ENCODE results near the gene TNNI3K.

TNNI3K gene

DNA sequence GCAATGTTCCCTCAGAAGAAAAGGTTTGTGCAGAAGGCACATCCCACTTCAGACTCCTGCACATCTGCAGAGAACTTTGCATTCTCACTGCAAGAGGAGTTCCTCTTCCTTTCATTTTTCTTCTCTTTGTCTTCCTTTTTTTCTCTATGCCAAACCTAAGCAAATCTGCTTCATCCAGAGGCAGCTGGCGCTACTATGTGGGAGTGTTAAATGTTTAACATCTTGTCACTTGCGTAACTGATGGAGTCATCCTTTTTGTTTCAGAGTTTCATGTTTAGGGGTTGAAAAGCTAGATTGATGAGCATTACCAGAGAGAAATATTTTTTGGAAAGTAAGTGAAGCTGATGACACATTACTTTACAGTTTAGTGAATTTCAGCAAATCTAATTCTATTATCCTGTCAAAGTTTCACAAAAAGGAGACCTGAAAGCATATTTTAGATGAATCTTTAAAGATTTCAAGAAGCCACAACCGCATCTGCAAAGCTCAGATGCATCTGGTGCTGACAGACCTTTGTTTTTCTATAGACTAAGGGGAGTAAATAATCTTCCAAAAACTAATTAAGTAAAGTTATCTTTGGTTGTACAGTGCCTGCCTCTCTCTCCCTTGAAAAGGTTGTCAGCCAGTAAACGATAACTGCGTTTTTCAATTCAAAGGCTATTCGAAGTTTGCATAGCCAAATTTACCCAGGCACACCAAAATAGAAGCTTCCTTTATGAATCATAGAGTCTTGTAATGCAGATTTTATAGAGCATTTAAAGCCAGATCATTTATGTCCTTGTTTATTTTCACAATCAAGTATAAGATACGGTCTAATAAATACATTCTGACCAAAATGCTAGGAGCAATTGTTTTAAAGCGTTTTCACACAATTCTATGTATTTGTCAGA lies 278.5 kb downstream of the TNNI3K start:
- no peak overlapping the region for H3K4me3 Mint-ChIP-seq
- H3K27ac Mint-ChIP-seq, result no peak overlapping the region
- no peaks in the 10 kb centered on the region for H3K9me3 Mint-ChIP-seq
- peaks cover 3% of the 10 kb centered on the region for H3K27me3 Mint-ChIP-seq
- no peaks in the 10 kb centered on the region for H3K36me3 Mint-ChIP-seq
- no peaks in the 10 kb centered on the region for H3K4me1 Mint-ChIP-seq

DNA sequence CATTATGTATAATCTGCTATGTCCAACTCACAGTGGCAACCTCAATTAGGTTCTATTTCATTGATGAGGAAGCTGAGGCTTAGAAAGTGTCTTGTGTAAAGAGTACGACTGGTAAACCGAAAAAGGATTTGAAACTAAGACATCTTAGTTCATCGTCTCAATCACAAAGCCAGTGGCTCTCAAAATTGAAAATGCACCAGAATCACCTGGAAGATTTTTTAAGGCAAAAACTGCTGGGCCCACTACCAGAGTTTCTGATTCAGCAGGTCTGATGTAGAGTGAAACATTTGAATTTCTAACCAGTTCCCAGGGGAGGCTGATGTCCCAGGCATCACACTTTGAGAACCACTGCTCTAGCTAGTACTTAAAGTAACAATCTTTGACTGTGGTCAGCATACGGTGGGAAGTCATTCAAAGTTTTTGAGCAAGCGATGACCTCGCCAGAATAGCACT lies 282.4 kb downstream of the TNNI3K start:
- Mint-ChIP-seq H3K4me3 (no peak overlapping the region), H3K4me1 (no peaks in the 10 kb centered on the region), H3K27me3 (peaks cover 2% of the 10 kb centered on the region), H3K36me3 (no peaks in the 10 kb centered on the region), H3K9me3 (no peaks in the 10 kb centered on the region), H3K27ac (no peak overlapping the region)

DNA sequence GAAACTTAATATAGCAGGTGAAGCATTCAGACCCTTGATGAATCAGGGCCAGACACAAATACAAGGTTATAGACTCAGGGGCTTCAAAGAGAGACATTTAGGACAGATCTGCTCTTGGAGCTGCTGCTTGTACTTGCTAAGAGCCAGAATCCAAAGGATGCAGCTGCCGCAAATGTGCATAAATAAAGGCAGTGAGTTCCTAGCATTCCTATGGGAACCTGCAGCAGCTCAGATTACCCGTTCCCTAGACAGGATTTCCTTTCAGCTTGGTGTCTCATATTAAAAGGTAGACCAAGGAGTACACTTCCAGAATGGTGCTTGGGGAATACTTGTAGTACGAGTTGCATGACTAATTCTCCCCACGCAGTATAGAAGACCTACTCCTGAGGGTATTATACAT lies 287.0 kb downstream of the TNNI3K start:
- H3K27me3 Mint-ChIP-seq, result peaks cover 5% of the 10 kb centered on the region
- no peak overlapping the region for H3K27ac Mint-ChIP-seq
- H3K4me3 Mint-ChIP-seq, result no peak overlapping the region
- H3K36me3 Mint-ChIP-seq, result no peaks in the 10 kb centered on the region
- H3K9me3 Mint-ChIP-seq, result no peaks in the 10 kb centered on the region
- no peaks in the 10 kb centered on the region for H3K4me1 Mint-ChIP-seq

DNA sequence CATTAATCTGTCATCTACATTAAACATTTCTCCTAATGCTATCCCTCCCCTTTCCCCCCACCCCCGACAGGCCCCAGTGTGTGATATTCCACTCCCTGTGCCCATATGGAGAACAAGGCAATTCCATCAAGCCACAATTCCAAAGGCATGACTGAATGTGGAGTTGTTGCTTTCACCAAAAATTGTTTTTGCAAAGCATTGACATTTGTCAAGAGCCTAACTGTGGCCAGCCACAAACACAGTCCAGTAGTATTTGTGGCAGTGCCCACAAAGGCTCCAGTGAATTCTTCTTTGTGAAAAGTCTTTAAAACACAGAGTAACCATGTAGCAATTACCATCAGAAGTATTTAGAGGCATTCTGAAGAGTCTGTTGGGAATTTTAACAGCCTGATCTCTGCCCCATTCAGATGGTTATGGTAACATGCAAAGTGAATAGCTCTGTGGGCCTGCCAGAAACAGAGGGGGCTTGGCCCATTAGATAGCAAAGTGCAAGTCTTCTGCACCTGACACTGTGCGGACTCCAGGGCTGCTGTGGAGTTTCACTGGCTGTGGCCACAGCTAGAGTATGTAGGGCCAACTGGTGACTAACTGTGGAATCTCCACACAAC lies 288.8 kb downstream of the TNNI3K start:
- H3K4me3 Mint-ChIP-seq, result no peak overlapping the region
- no peaks in the 10 kb centered on the region for H3K9me3 Mint-ChIP-seq
- H3K27ac Mint-ChIP-seq, result no peak overlapping the region
- H3K4me1 Mint-ChIP-seq, result no peaks in the 10 kb centered on the region
- H3K36me3 Mint-ChIP-seq, result no peaks in the 10 kb centered on the region
- H3K27me3 Mint-ChIP-seq, result peaks cover 11% of the 10 kb centered on the region

DNA sequence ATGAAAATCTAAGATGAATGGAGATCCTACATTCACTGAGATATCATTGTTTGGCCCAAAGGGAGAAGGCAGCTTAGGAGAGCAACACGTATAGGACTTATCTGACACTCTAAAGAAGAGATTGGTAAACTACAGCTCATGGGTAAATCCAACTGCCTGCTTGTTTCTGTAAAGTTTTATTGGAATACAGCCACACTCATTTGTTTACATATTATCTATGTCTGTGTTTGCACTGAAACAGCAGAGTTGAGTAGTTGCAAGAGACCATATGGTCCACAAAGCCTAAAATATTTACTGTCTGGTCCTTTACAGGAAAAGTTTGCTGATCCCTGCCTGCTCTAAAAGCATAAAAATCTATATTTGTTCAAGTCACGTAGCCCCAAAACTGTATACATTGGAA lies 291.5 kb downstream of the TNNI3K start:
- H3K36me3 Mint-ChIP-seq, result no peaks in the 10 kb centered on the region
- H3K9me3 Mint-ChIP-seq, result no peaks in the 10 kb centered on the region
- H3K4me1 Mint-ChIP-seq, result no peaks in the 10 kb centered on the region
- H3K4me3 Mint-ChIP-seq, result no peak overlapping the region
- H3K27me3 Mint-ChIP-seq, result peaks cover 11% of the 10 kb centered on the region
- H3K27ac Mint-ChIP-seq, result no peak overlapping the region

DNA sequence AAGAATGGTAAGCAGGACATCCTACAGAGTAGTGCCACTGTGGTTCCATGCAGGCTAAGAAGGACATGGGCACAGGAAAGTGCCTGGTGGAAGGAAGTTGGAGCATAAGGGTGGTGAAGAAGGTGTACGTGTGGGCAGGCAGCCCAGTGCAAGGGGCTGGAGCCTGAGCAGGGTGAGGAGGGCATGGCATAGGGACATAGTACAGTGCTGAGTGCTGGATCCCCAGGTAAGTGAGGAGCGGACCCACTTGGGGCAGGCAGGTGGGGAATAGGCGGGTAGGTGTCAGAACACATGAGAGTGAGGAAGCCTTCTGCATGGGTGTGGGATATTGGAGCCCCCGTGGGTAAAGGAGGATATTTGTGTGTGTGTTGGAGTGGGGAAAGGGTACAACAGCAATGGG lies 292.9 kb downstream of the TNNI3K start:
- no peaks in the 10 kb centered on the region for H3K9me3 Mint-ChIP-seq
- H3K27ac Mint-ChIP-seq, result no peak overlapping the region
- peaks cover 8% of the 10 kb centered on the region for H3K27me3 Mint-ChIP-seq
- no peak overlapping the region for H3K4me3 Mint-ChIP-seq
- no peaks in the 10 kb centered on the region for H3K36me3 Mint-ChIP-seq
- H3K4me1 Mint-ChIP-seq, result no peaks in the 10 kb centered on the region

DNA sequence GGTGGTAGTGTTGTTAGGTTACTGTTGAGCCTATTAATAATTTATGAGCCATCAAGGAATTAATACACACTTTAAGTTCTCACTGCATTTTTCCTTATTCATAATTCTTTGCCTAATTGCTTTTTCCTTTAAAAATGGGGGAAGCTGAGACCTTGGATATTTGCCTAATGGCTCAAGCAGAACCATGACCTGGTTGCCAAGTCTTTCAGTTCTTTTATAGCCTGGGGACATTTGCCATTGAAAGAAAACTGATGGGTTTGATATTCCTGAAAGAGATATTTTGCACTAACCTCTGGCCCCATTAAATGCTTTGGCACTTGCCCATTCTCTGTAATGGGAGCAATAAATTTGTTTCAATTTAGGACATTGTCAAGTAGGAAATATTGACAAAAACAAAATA lies 295.7 kb downstream of the TNNI3K start:
- no peaks in the 10 kb centered on the region for H3K9me3 Mint-ChIP-seq
- H3K4me1 Mint-ChIP-seq, result no peaks in the 10 kb centered on the region
- H3K36me3 Mint-ChIP-seq, result no peaks in the 10 kb centered on the region
- no peak overlapping the region for H3K27ac Mint-ChIP-seq
- H3K4me3 Mint-ChIP-seq, result no peak overlapping the region
- H3K27me3 Mint-ChIP-seq, result peaks cover 5% of the 10 kb centered on the region

DNA sequence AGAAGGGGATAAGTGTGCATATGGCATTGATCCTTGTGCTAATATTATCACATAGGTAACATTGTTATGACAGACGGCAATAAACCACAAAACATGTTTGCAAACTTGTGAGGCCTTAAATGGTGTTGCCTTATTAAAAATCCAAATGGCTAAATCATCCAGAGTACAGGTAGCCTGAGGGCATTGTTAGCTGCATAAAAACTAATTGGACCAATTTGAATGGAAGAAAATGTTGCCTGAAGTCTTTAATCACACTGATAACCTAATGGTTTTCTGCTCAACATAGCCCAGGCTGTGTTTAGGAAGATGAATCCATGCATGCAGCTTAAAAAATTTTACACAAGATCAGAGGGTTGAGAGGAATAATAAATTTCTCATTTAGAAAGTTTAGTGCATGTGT lies 296.6 kb downstream of the TNNI3K start:
- peaks cover 5% of the 10 kb centered on the region for H3K27me3 Mint-ChIP-seq
- no peak overlapping the region for H3K27ac Mint-ChIP-seq
- H3K4me3 Mint-ChIP-seq, result no peak overlapping the region
- H3K4me1 Mint-ChIP-seq, result no peaks in the 10 kb centered on the region
- H3K9me3 Mint-ChIP-seq, result no peaks in the 10 kb centered on the region
- H3K36me3 Mint-ChIP-seq, result no peaks in the 10 kb centered on the region

DNA sequence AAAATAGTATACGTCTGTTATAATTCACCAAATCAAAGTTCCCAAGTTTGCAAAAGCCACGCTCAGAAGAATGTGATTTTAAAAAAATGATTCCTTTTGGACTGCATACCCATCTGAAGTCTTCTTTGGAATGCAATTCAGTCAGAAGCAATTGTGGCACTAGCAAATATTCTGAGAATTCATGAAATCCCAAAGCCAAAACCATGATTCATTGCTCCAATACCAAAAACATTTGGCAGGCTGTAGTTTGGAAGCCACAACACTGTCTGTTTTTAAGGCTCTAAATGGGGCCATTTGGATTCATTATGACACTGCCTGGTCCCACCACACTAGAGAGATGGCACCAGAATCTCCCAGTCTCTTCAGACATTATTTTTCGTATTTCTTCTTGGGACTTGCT lies 299.1 kb downstream of the TNNI3K start:
- Mint-ChIP-seq H3K27ac (no peak overlapping the region), H3K36me3 (no peaks in the 10 kb centered on the region), H3K27me3 (no peaks in the 10 kb centered on the region), H3K9me3 (no peaks in the 10 kb centered on the region), H3K4me3 (no peak overlapping the region), H3K4me1 (no peaks in the 10 kb centered on the region)

DNA sequence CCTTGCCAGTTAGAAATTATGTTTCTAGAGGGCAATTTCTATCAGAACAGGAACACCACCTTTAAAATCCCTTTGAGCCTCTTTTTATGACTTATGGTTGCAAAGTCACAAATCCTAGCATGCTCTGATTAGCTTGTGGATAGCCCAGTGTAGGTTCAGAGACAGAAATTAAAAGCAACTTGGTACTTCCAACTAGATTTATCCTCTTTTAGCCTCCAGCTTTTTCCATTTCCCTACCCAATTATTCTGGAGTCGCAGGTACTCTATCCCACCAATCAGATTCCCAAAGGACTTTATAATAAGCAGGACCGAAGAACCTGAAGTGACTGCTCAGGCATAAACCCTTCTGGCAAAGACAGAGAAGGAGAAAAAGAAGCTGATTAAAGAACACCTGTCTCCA lies 310.6 kb downstream of the TNNI3K start:
- peaks cover 3% of the 10 kb centered on the region for H3K27me3 Mint-ChIP-seq
- no peaks in the 10 kb centered on the region for H3K4me1 Mint-ChIP-seq
- no peaks in the 10 kb centered on the region for H3K9me3 Mint-ChIP-seq
- H3K36me3 Mint-ChIP-seq, result no peaks in the 10 kb centered on the region
- H3K27ac Mint-ChIP-seq, result no peak overlapping the region
- no peak overlapping the region for H3K4me3 Mint-ChIP-seq

DNA sequence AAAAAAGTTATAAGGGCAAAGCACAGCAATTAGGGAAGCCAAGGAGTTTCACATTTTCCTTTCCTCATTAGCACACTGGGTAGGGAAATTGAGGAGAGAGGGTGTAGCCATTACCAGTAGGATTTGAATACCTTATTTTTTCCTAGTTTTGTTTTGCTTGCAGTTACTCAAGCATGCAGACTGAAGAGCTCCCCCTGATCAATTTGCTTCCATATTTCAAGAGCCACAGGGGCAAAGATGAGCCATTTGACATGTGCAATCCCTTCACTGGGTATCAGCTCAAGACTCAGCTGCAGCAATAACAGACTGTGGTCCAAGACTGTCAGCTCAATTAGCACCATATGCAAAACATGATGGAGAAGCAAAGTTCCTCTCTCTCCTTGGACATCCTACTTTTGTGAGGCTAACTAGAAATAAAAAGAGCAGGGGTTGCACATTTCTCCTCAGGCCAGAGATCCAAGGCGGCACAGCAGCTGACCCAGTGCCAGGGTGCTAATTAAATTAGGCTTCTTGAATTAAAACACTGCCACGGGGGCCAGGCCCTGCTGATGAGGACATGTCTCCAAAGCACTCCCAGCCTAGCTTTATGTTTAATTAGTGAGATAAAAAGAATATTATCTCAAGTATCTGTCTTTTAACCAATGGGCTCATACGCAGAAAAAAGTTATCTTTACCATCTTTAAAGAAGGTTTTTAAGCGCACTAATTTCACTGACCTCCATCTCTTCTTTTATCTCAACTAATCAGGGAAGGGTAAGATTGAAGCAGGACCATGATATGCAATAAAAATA lies 314.0 kb downstream of the TNNI3K start:
- no peak overlapping the region for H3K4me3 Mint-ChIP-seq
- H3K27me3 Mint-ChIP-seq, result peaks cover 8% of the 10 kb centered on the region
- H3K36me3 Mint-ChIP-seq, result no peaks in the 10 kb centered on the region
- no peaks in the 10 kb centered on the region for H3K9me3 Mint-ChIP-seq
- no peak overlapping the region for H3K27ac Mint-ChIP-seq
- H3K4me1 Mint-ChIP-seq, result no peaks in the 10 kb centered on the region

DNA sequence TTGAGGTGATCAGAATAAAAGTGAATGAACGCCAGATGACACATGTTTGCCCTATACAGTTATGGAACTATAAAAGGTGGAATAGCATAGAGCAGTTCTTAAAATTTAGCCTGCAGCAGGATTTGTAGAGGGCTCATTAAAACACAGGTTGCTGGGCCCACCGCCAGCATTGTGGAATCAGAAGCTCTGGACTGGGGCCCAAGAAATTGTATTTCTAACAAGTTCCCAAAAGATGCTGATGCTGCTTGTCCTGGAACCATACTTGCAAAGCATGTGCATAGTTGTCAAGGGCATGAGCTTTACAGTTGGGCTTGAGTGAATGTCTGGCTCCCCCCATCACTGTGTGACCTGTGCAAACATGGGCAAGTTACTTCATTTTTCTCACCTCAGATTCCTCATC lies 314.7 kb downstream of the TNNI3K start:
- Mint-ChIP-seq H3K9me3 (no peaks in the 10 kb centered on the region), H3K27ac (no peak overlapping the region), H3K4me3 (no peak overlapping the region), H3K36me3 (no peaks in the 10 kb centered on the region), H3K27me3 (peaks cover 8% of the 10 kb centered on the region), H3K4me1 (no peaks in the 10 kb centered on the region)

DNA sequence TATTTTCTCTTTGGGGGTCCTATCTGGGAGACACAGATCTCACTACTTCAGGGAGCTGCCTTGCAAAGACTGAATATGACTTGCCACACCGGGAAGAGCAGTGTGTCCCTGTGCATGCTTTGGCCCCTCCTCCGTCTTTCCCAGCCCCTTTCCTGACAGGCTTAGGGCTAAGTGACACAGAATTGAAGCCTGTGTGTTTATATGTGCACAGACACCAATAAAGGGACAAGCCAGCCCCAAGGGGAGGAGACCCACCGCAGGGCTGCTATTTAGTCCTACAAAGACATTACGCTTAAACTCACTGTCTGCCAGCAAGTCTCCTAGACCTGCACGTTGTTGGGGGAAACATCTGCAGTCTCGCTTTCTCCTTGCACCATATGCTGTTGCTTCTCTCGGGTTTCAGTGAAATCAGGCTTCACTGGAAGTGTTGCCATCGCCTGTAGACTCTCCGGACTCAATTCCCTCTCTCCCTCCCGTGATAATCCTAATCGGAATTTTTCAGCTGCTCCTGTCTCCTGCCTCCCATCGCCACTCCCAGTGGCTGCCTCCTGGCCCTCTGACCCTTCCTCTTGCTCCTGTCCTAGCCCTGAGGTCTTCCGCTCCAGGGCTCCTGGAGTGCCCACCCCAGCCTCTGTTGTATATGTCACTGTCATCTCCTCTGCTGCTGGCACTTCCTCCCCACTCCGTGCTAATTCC lies 335.8 kb downstream of the TNNI3K start:
- Mint-ChIP-seq H3K27me3 (peaks cover 2% of the 10 kb centered on the region), H3K27ac (no peak overlapping the region), H3K4me1 (no peaks in the 10 kb centered on the region)

DNA sequence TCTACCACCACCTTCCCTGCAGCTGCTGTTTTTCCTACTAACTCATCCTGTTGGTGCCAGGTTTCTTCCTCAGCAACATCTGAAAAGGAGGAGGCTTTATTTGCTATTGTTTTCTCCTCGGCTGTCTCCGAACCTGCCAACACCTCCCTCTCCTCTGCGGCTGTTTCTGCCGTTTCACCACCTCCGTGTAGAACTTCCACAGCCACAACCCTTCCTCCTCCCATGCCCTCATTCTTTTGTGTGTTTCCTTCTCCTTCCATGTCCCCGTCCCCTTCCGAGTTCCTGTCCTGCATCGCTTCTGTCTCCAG lies 336.3 kb downstream of the TNNI3K start:
- Mint-ChIP-seq H3K9me3 (no peaks in the 10 kb centered on the region), H3K4me3 (no peak overlapping the region), H3K36me3 (no peaks in the 10 kb centered on the region), H3K4me1 (no peaks in the 10 kb centered on the region), H3K27me3 (peaks cover 2% of the 10 kb centered on the region), H3K27ac (no peak overlapping the region)

More for the DNA sequence above, 335.8 kb downstream of the TNNI3K start:
- Mint-ChIP-seq H3K4me3 (no peak overlapping the region), H3K9me3 (no peaks in the 10 kb centered on the region), H3K36me3 (no peaks in the 10 kb centered on the region)

DNA sequence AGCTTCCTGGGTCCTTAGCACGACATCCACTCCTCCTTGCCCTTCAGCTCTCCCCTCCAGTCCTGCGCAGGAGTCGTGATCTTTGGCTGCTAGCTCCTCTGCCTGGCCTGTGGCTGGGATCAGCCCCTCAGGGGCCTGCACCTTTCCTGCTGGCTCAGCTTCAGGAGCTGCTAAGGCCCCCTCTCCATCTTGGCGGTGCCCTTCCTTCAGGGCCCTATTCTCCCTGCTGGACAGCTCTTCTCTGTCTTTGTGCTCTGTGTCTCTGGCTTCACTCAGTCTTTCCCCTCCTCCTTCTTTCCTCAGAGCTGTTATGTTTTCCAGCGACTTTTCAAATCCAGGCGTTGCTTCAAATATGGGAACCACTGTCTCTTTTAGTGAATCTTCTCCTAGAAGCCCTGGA lies 336.7 kb downstream of the TNNI3K start:
- Mint-ChIP-seq H3K9me3 (no peaks in the 10 kb centered on the region), H3K27ac (no peak overlapping the region), H3K36me3 (no peaks in the 10 kb centered on the region), H3K27me3 (peaks cover 2% of the 10 kb centered on the region), H3K4me3 (no peak overlapping the region), H3K4me1 (no peaks in the 10 kb centered on the region)
